Measurements from ENCODE around the gene PTPRD. TPM values are rescaled to one million over a fixed set of nuclear protein-coding genes. Genes with fewer than 3 reads are reported as not detected.

Gene PTPRD
- total RNA-seq, 2 donors from 2014 or later, result 60.1 to 75.7 TPM

DNA sequence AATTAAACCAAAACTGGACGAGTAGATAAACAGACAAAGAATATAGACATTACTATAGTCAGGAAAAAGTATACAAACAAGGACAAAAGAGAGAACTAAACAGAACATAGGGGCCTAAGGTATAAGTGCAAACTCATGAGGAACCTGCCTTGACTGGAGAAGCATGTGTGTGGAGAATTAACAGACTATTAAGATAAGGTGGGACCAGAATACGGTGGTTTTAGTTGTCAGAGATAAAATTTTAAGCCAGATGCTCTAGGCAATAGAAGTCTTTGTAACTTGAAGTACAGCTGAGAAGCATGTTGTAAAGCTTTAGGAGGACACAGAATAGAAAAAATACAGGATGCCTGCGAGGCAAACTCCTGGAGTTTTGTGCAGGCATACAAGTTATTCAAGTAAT is 707.1 kb downstream of the PTPRD start:
- DNase-seq, result no peak
- H3K27me3 ChIP-seq, result no peaks in the 10 kb centered on the region
- H3K36me3 ChIP-seq, result no peaks in the 10 kb centered on the region
- H3K9ac ChIP-seq (ENCODE audit: low read depth in 2 of 2, low read length in 2 of 2), result no peak overlapping the region
- no peaks in the 10 kb centered on the region for H3K4me1 ChIP-seq
- H3K27ac ChIP-seq, result no peak overlapping the region
- H3K9me3 ChIP-seq, result no peaks in the 10 kb centered on the region
- no peak overlapping the region for H3K4me3 ChIP-seq
- intact Hi-C loops (cut with DNase I), result no loop called here
- TF ChIP-seq, protein P1, sequence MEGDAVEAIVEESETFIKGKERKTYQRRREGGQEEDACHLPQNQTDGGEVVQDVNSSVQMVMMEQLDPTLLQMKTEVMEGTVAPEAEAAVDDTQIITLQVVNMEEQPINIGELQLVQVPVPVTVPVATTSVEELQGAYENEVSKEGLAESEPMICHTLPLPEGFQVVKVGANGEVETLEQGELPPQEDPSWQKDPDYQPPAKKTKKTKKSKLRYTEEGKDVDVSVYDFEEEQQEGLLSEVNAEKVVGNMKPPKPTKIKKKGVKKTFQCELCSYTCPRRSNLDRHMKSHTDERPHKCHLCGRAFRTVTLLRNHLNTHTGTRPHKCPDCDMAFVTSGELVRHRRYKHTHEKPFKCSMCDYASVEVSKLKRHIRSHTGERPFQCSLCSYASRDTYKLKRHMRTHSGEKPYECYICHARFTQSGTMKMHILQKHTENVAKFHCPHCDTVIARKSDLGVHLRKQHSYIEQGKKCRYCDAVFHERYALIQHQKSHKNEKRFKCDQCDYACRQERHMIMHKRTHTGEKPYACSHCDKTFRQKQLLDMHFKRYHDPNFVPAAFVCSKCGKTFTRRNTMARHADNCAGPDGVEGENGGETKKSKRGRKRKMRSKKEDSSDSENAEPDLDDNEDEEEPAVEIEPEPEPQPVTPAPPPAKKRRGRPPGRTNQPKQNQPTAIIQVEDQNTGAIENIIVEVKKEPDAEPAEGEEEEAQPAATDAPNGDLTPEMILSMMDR (IDR thresholded peaks at IDR 0.05), result no peak

DNA sequence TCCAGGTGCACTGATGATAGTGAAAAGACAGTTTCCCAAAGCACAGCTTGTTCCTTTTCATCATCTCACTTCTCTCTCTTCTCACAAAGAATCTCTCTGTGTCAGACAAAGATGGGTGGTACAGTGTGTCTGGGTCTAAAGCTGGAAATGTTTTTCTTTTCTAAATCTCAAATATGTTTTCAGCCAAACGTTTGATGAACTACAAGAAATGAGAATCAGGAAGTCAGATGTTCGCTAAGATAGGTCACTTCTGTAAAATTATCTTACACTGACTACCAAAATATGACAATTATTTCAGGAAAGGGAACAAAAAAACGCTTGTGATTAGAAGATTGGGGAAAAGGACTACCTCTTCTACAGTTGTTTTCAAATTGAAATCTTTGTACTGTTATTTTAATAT is 708.8 kb downstream of the PTPRD start:
- no peaks in the 10 kb centered on the region for H3K27me3 ChIP-seq
- DNase-seq, result no peak
- H3K4me1 ChIP-seq, result no peaks in the 10 kb centered on the region
- no peak overlapping the region for H3K27ac ChIP-seq
- H3K4me3 ChIP-seq, result no peak overlapping the region
- no peaks in the 10 kb centered on the region for H3K36me3 ChIP-seq
- no peak overlapping the region for H3K9ac ChIP-seq (ENCODE audit: low read depth in 2 of 2, low read length in 2 of 2)
- intact Hi-C loops (cut with DNase I), result no loop called here
- TF ChIP-seq, protein P1 (IDR thresholded peaks at IDR 0.05), result no peak
- H3K9me3 ChIP-seq, result no peaks in the 10 kb centered on the region

DNA sequence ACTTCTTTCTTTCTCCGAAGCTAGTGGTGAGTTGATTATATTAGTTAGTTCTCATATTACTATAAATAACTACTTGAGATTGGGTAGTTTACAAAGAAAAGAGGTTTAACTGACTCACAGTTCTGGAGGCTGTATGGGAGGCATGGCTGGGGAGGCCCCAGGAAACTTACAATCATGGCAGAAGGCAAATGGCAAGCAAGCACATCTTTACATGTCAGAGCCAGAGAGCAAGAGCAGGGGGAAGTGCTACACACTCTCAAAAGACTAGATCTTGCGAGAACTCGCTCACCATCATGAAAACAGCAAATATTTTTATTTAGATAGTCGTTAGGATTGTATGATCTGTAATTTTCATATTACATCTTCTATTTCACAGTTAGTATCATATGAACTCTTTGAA is 711.2 kb downstream of the PTPRD start:
- Histone ChIP-seq H3K27me3 (no peaks in the 10 kb centered on the region), H3K27ac (no peak overlapping the region), H3K36me3 (no peaks in the 10 kb centered on the region), H3K4me1 (no peaks in the 10 kb centered on the region), H3K9me3 (no peaks in the 10 kb centered on the region), H3K9ac (ENCODE audit: low read depth in 2 of 2, low read length in 2 of 2) (no peak overlapping the region), H3K4me3 (no peak overlapping the region)
- intact Hi-C loops (cut with DNase I), result no loop called here
- no peak for DNase-seq
- TF ChIP-seq, protein P1 (IDR thresholded peaks at IDR 0.05), result no peak

DNA sequence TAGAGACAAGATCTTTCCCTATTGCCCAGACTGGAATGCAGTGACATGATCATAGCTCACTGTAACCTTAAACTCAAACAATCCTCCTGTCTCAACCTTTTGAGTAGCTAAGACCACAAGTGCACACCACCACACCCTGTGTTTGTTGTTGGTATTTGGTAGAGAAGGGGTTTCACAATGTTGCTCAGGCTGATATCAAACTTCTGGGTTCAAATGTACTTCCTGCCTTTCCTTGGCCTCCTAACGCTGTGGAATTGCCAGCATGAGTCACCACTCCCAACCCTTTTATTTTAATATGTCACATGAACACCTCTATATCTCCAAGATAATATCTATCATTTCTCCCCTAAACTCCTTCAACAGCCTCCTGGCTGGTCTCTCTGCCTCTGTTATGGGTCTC is 719.0 kb downstream of the PTPRD start:
- Histone ChIP-seq H3K27me3 (no peaks in the 10 kb centered on the region), H3K9ac (ENCODE audit: low read depth in 2 of 2, low read length in 2 of 2) (no peak overlapping the region), H3K4me1 (no peaks in the 10 kb centered on the region), H3K36me3 (no peaks in the 10 kb centered on the region), H3K9me3 (no peaks in the 10 kb centered on the region), H3K4me3 (no peak overlapping the region), H3K27ac (no peak overlapping the region)
- intact Hi-C loops (cut with DNase I), result no loop called here
- TF ChIP-seq, protein P1 (IDR thresholded peaks at IDR 0.05), result no peak
- no peak for DNase-seq

DNA sequence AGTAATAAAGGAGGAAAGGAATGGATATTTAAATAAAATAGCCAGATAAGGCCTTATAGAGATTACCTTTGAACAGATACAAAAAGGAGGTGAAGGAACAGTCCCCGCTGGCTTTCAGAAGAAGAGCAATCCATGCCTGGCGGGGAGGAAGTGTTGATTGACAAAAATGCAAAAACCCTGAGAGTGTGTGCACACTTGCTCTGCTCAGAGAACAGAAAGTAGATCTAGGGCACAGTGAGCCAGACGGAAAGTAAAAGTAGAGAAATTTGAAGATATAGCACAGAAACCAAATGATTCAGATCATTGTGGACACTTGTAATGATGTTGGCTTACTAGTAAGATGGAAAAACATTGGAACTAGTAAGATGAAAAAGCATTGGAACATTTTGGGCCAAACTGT is 720.6 kb downstream of the PTPRD start:
- TF ChIP-seq, protein P1 (IDR thresholded peaks at IDR 0.05), result no peak
- no peak overlapping the region for H3K9ac ChIP-seq (ENCODE audit: low read depth in 2 of 2, low read length in 2 of 2)
- H3K27ac ChIP-seq, result no peak overlapping the region
- no peaks in the 10 kb centered on the region for H3K9me3 ChIP-seq
- no peaks in the 10 kb centered on the region for H3K36me3 ChIP-seq
- no peaks in the 10 kb centered on the region for H3K4me1 ChIP-seq
- intact Hi-C loops (cut with DNase I), result no loop called here
- no peaks in the 10 kb centered on the region for H3K27me3 ChIP-seq
- no peak overlapping the region for H3K4me3 ChIP-seq
- DNase-seq, result no peak

DNA sequence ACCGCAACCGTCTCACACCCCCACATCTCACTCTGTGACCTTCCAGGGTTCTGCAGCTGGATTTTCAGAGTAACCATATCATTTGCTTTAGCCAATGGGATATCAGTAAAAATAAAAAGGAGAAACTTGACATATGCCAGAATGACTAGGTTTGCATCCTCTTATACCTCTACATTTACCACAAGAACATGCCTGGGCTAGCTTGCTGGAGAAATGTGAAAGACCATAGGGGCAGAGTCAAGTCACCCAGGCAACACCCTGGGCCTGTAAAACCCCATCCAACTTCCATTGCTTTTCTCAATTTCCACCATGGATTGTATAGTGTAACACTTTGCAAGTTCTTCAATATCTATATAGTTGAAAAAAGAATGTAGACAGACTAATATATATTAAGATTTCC is 731.1 kb downstream of the PTPRD start:
- H3K4me1 ChIP-seq, result no peaks in the 10 kb centered on the region
- no peaks in the 10 kb centered on the region for H3K9me3 ChIP-seq
- H3K4me3 ChIP-seq, result no peak overlapping the region
- no peak overlapping the region for H3K27ac ChIP-seq
- H3K27me3 ChIP-seq, result no peaks in the 10 kb centered on the region
- TF ChIP-seq, protein P1 (IDR thresholded peaks at IDR 0.05), result no peak
- no peak for DNase-seq
- intact Hi-C loops (cut with DNase I), result no loop called here
- H3K9ac ChIP-seq (ENCODE audit: low read depth in 2 of 2, low read length in 2 of 2), result no peak overlapping the region
- H3K36me3 ChIP-seq, result no peaks in the 10 kb centered on the region
